ENCODE measurements around the gene IFIT5. TPM values are rescaled to one million over a fixed set of nuclear protein-coding genes. Genes with fewer than 3 reads are reported as not detected.
"Not testable (repeated sequence)": the region's sequence is repeated elsewhere in the genome, so short reads cannot be mapped to it uniquely, and the experiment has no call there.

Gene IFIT5
- total RNA-seq, 1 donor from 2014 or later, result 12.9 TPM

- H3K27ac Mint-ChIP-seq (ENCODE audit: unreplicated experiment), result no peak overlapping the region
- H3K36me3 Mint-ChIP-seq (ENCODE audit: low read depth), result peaks cover 28% of the 10 kb centered on the region
- H3K27me3 Mint-ChIP-seq (ENCODE audit: low read depth), result no peaks in the 10 kb centered on the region
- no peak for TF ChIP-seq CTCF (conservative IDR thresholded peaks at IDR 0.05)
- H3K4me3 Mint-ChIP-seq, result no peak overlapping the region
- H3K4me1 Mint-ChIP-seq, result peaks cover 11% of the 10 kb centered on the region
- no peak for DNase-seq (ENCODE audit: low read depth, low spot score)
- H3K9me3 Mint-ChIP-seq, result peaks cover 8% of the 10 kb centered on the region
These were observed 14.4 kb upstream of the IFIT5 start for GRCh38 chr10:89399956-89400355.

- Mint-ChIP-seq H3K4me1 (peaks cover 5% of the 10 kb centered on the region), H3K36me3 (ENCODE audit: low read depth) (peaks cover 48% of the 10 kb centered on the region), H3K27ac (ENCODE audit: unreplicated experiment) (no peak overlapping the region), H3K9me3 (peaks cover 6% of the 10 kb centered on the region), H3K4me3 (no peak overlapping the region), H3K27me3 (ENCODE audit: low read depth) (no peaks in the 10 kb centered on the region)
- TF ChIP-seq CTCF (conservative IDR thresholded peaks at IDR 0.05), result no peak
- DNase-seq (ENCODE audit: low read depth, low spot score), result no peak
These were observed 11.3 kb upstream of the IFIT5 start for GRCh38 chr10:89403043-89403442.

- H3K4me3 Mint-ChIP-seq, result no peak overlapping the region
- H3K4me1 Mint-ChIP-seq, result no peaks in the 10 kb centered on the region
- H3K36me3 Mint-ChIP-seq (ENCODE audit: low read depth), result peaks cover 48% of the 10 kb centered on the region
- H3K27me3 Mint-ChIP-seq (ENCODE audit: low read depth), result no peaks in the 10 kb centered on the region
- H3K27ac Mint-ChIP-seq (ENCODE audit: unreplicated experiment), result no peak overlapping the region
- H3K9me3 Mint-ChIP-seq, result peaks cover 4% of the 10 kb centered on the region
- no peak for TF ChIP-seq CTCF (conservative IDR thresholded peaks at IDR 0.05)
- no peak for DNase-seq (ENCODE audit: low read depth, low spot score)
These were observed 10.0 kb upstream of the IFIT5 start for GRCh38 chr10:89404104-89405047.

GRCh38 chr10:89406178-89406577 lies 8.2 kb upstream of the IFIT5 start:
- not testable (repeated sequence) for DNase-seq (ENCODE audit: low read depth, low spot score); H3K4me1 Mint-ChIP-seq; H3K4me3 Mint-ChIP-seq; H3K27ac Mint-ChIP-seq (ENCODE audit: unreplicated experiment); H3K9me3 Mint-ChIP-seq; H3K27me3 Mint-ChIP-seq (ENCODE audit: low read depth)
- H3K36me3 Mint-ChIP-seq (ENCODE audit: low read depth), result peaks cover 44% of the 10 kb centered on the region

- H3K4me1 Mint-ChIP-seq; DNase-seq (ENCODE audit: low read depth, low spot score); H3K27ac Mint-ChIP-seq (ENCODE audit: unreplicated experiment); H3K27me3 Mint-ChIP-seq (ENCODE audit: low read depth); H3K9me3 Mint-ChIP-seq; H3K4me3 Mint-ChIP-seq: not testable (repeated sequence)
- H3K36me3 Mint-ChIP-seq (ENCODE audit: low read depth), result peaks cover 42% of the 10 kb centered on the region
These were observed 6.6 kb upstream of the IFIT5 start for GRCh38 chr10:89407792-89408191.

GRCh38 chr10:89409282-89409681 lies 5.1 kb upstream of the IFIT5 start:
- Mint-ChIP-seq H3K4me1 (peaks cover 12% of the 10 kb centered on the region), H3K36me3 (ENCODE audit: low read depth) (peaks cover 38% of the 10 kb centered on the region)
- H3K27ac Mint-ChIP-seq (ENCODE audit: unreplicated experiment); DNase-seq (ENCODE audit: low read depth, low spot score); H3K9me3 Mint-ChIP-seq; H3K4me3 Mint-ChIP-seq; H3K27me3 Mint-ChIP-seq (ENCODE audit: low read depth): not testable (repeated sequence)

GRCh38 chr10:89410551-89410950 lies 3.8 kb upstream of the IFIT5 start:
- not testable (repeated sequence) for H3K9me3 Mint-ChIP-seq; H3K27me3 Mint-ChIP-seq (ENCODE audit: low read depth); DNase-seq (ENCODE audit: low read depth, low spot score); H3K27ac Mint-ChIP-seq (ENCODE audit: unreplicated experiment)
- Mint-ChIP-seq H3K4me1 (peaks cover 18% of the 10 kb centered on the region), H3K36me3 (ENCODE audit: low read depth) (peaks cover 29% of the 10 kb centered on the region), H3K4me3 (peak overlapping the region; percentile 19)

- not testable (repeated sequence) for H3K27me3 Mint-ChIP-seq (ENCODE audit: low read depth); DNase-seq (ENCODE audit: low read depth, low spot score); H3K27ac Mint-ChIP-seq (ENCODE audit: unreplicated experiment); H3K9me3 Mint-ChIP-seq
- Mint-ChIP-seq H3K4me3 (peak overlapping the region; percentile 48), H3K4me1 (peaks cover 21% of the 10 kb centered on the region), H3K36me3 (ENCODE audit: low read depth) (peaks cover 27% of the 10 kb centered on the region)
These were observed 3.2 kb upstream of the IFIT5 start for GRCh38 chr10:89411135-89411534.

GRCh38 chr10:89412276-89412675 lies 2.1 kb upstream of the IFIT5 start:
- H3K36me3 Mint-ChIP-seq (ENCODE audit: low read depth), result peaks cover 23% of the 10 kb centered on the region
- DNase-seq (ENCODE audit: low read depth, low spot score); H3K27ac Mint-ChIP-seq (ENCODE audit: unreplicated experiment); H3K9me3 Mint-ChIP-seq; H3K27me3 Mint-ChIP-seq (ENCODE audit: low read depth): not testable (repeated sequence)
- peak overlapping the region; percentile 42 for H3K4me3 Mint-ChIP-seq
- H3K4me1 Mint-ChIP-seq, result peaks cover 26% of the 10 kb centered on the region
